HepG2 (cell line): Measurements from ENCODE around the gene ART4. TPM values are rescaled to one million over a fixed set of nuclear protein-coding genes. Genes with fewer than 3 reads are reported as not detected.

ENCODE experiments used
- CHD4 ChIP-seq: fragments of 200-600 bp; sonication (generic); IDR thresholded peaks from 2 replicates; pipeline ENCODE4 v1.7.0; 2017; ENCODE audit warnings: mild to moderate bottlenecking, low read length, borderline replicate concordance
- ELF3 ChIP-seq: IDR thresholded peaks from 2 replicates; pipeline ENCODE4 v1.6.1; 2016; ENCODE audit warnings: missing genetic modification reagents, missing compliant biosample characterization
- FOSL2 ChIP-seq: sonication (generic); formaldehyde crosslinking; IDR thresholded peaks from 2 replicates; pipeline ENCODE4 v1.4.0; 2020; ENCODE audit warnings: missing genetic modification reagents
- FOXP1 ChIP-seq, 2 experiments: fragments of 450-650 bp in 1 of 2; IDR thresholded peaks; 2 replicates each; pipeline ENCODE4 v1.6.1; 2017 to 2018; ENCODE audit warnings: antibody characterized with exemption in 1 of 2
- GLI4 ChIP-seq: sonication (generic); formaldehyde crosslinking; IDR thresholded peaks from 2 replicates; pipeline ENCODE4 v1.5.1; 2020; ENCODE audit warnings: missing genetic modification reagents, mild to moderate bottlenecking, moderate library complexity, borderline replicate concordance
- GZF1 ChIP-seq: sonication (generic); formaldehyde crosslinking; IDR thresholded peaks from 2 replicates; pipeline ENCODE4 v1.5.1; 2020; ENCODE audit warnings: mild to moderate bottlenecking, missing genetic modification reagents
- HIC2 ChIP-seq: sonication (generic); formaldehyde crosslinking; IDR thresholded peaks from 2 replicates; pipeline ENCODE4 v1.9.0; 2022; ENCODE audit warnings: low read depth, missing genetic modification reagents
- HNF4G ChIP-seq, 2 experiments: sonication (generic) in 1 of 2; formaldehyde crosslinking in 1 of 2; IDR thresholded peaks; 2 replicates each; pipeline versions ENCODE4 v1.4.0 to v1.6.1; 2011 to 2020; ENCODE audit warnings: borderline replicate concordance in 2 of 2, low read depth in 2 of 2, mild to moderate bottlenecking in 2 of 2, low read length in 1 of 2, missing genetic modification reagents in 1 of 2, moderate library complexity in 1 of 2
- MAFF ChIP-seq: IDR thresholded peaks from 2 replicates; pipeline ENCODE4 v1.6.1; 2011; ENCODE audit warnings: low read depth, low read length, improper control_type of control experiment
- NFKBIZ ChIP-seq: IDR thresholded peaks from 2 replicates; pipeline ENCODE4 v1.6.1; 2018; ENCODE audit warnings: missing genetic modification reagents, missing compliant biosample characterization
- POGZ ChIP-seq: sonication (generic); formaldehyde crosslinking; IDR thresholded peaks from 2 replicates; pipeline ENCODE4 v1.4.0; 2020; ENCODE audit warnings: mild to moderate bottlenecking, missing genetic modification reagents
- PPARG ChIP-seq: conservative IDR thresholded peaks from 2 replicates; pipeline ENCODE4 v1.6.1; 2016; ENCODE audit warnings: missing biosample characterization, missing genetic modification reagents
- STAT6 ChIP-seq: sonication (generic); formaldehyde crosslinking; IDR thresholded peaks from 2 replicates; pipeline ENCODE4 v1.4.0; 2020; ENCODE audit warnings: missing genetic modification reagents, mild to moderate bottlenecking, borderline replicate concordance
- TBX3 ChIP-seq: fragments of 450-650 bp; IDR thresholded peaks from 2 replicates; pipeline ENCODE4 v1.6.1; 2017; ENCODE audit warnings: antibody characterized with exemption, mild to moderate bottlenecking, inconsistent platforms, borderline replicate concordance
- TCF7 ChIP-seq: sonication (generic); IDR thresholded peaks from 2 replicates; pipeline ENCODE4 v1.6.1; 2016; ENCODE audit warnings: antibody characterized with exemption, low read depth
- TMF1 ChIP-seq: sonication (generic); formaldehyde crosslinking; IDR thresholded peaks from 2 replicates; pipeline ENCODE4 v1.8.1; 2022; ENCODE audit warnings: low read depth, missing genetic modification reagents
- ZNF251 ChIP-seq: sonication (generic); formaldehyde crosslinking; IDR thresholded peaks from 2 replicates; pipeline ENCODE4 v1.9.0; 2021; ENCODE audit warnings: mild to moderate bottlenecking, missing genetic modification reagents
- ZNF335 ChIP-seq: sonication (generic); formaldehyde crosslinking; IDR thresholded peaks from 2 replicates; pipeline ENCODE4 v1.4.0; 2020; ENCODE audit warnings: missing genetic modification reagents
- ZNF747 ChIP-seq: sonication (generic); formaldehyde crosslinking; IDR thresholded peaks from 2 replicates; pipeline ENCODE4 v1.8.1; 2023; ENCODE audit warnings: missing genetic modification reagents, mild to moderate bottlenecking, borderline replicate concordance
- ZSCAN29 ChIP-seq: sonication (generic); formaldehyde crosslinking; conservative IDR thresholded peaks from 2 replicates; pipeline ENCODE4 v1.4.0; 2020; ENCODE audit warnings: mild to moderate bottlenecking, missing genetic modification reagents
- polyA plus RNA-seq, 8 experiments: library from polyadenylated mRNA; depleted of rRNA in 3 of 8; stranded (reverse) in 7 of 8; unstranded in 1 of 8; fragments of >200 nt; fragmentation: Illumina TruSeq in 4 of 8; extraction: Trizol in 4 of 8; gene quantifications; 2 replicates each; pipeline versions ENCODE4 v1.2.1 to v1.2.3, GENCODE V29; 2011 to 2016; ENCODE audit warnings: low read depth in 4 of 8, missing spikeins in 1 of 8, mixed read lengths in 1 of 8; ENCODE audit not compliant: insufficient read depth in 1 of 8
- total RNA-seq, 5 experiments: library from RNA; depleted of rRNA; stranded (reverse); fragments of >200 nt; fragmentation: Illumina TruSeq; extraction: Trizol; gene quantifications; 2 replicates each; pipeline ENCODE4 v1.2.3, GENCODE V29; 2016; ENCODE audit warnings: low read depth in 1 of 5
- TF ChIP-seq, protein P1 (sequence below), 2 experiments: fragments of 450-650 bp in 1 of 2; sonication (generic) in 1 of 2; formaldehyde crosslinking; IDR thresholded peaks; 2 replicates each; pipeline versions ENCODE4 v1.5.0 to v1.8.0; 2020 to 2022; ENCODE audit warnings: mild to moderate bottlenecking in 1 of 2, missing genetic modification reagents in 1 of 2
- TF ChIP-seq, protein P2 (sequence below): sonication (generic); formaldehyde crosslinking; IDR thresholded peaks from 2 replicates; pipeline ENCODE4 v1.4.0; 2020; ENCODE audit warnings: mild to moderate bottlenecking, missing genetic modification reagents

ART4 gene
- total and polyA plus RNA-seq, 2 of the 13 experiments (the other 11 are each of a cell fraction or from before 2014, with no cell fraction given), result 17.6 to 20.3 TPM

DNA sequence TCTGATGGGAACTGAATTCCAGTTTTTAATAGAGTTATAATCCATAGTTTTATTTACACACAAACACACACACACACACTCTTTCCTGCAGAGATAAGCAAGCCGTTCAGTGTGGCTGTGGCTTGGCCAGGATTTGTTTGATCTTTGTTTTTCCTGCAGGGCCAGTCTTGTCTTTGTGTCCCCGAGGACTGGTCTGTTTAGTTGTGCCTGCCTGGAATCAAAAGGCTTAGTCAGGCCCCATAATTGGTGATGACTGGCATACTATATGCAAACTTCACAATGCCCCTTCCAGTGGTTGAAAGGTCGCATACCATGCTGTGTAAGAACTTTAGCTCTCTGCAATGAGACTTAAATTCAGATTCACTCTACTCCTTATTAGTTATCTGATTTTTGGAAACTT lies 66.1 kb downstream of the ART4 start (continued):
- TF ChIP-seq STAT6 (CRISPR knock-in tag) (no peak), ZNF335 (no peak), HNF4G (IDR thresholded peaks at IDR 0.05; ENCODE audit: borderline replicate concordance, low read depth, low read length) (no peak), HNF4G (CRISPR knock-in tag; IDR thresholded peaks at IDR 0.05; ENCODE audit: borderline replicate concordance, low read depth) (no peak), ZSCAN29 (CRISPR knock-in tag) (no peak), GLI4 (CRISPR knock-in tag) (no peak), TMF1 (no peak), FOSL2 (CRISPR knock-in tag) (peak; percentile 34; the same call in 1 of the 2 replicates), ZNF747 (CRISPR knock-in tag) (no peak), PPARG (CRISPR knock-in tag) (peak; percentile 47; the same call in 1 of the 2 replicates), FOXP1 (IDR thresholded peaks at IDR 0.05) (no peak), FOXP1 (CRISPR knock-in tag; IDR thresholded peaks at IDR 0.05) (peak; percentile 55; the same call in 1 of the 2 replicates), POGZ (CRISPR knock-in tag) (no peak), CHD4 (no peak), GZF1 (CRISPR knock-in tag) (no peak), ZNF251 (no peak), TBX3 (no peak), TCF7 (peak; percentile 50; the same call in 1 of the 2 replicates), MAFF (peak; percentile 27; the same call in 1 of the 2 replicates), ELF3 (CRISPR knock-in tag) (peak; percentile 14; the same call in 1 of the 2 replicates), NFKBIZ (CRISPR knock-in tag) (no peak), HIC2 (CRISPR knock-in tag) (peak; percentile 30; the same call in 1 of the 2 replicates)
- TF ChIP-seq, protein P1, sequence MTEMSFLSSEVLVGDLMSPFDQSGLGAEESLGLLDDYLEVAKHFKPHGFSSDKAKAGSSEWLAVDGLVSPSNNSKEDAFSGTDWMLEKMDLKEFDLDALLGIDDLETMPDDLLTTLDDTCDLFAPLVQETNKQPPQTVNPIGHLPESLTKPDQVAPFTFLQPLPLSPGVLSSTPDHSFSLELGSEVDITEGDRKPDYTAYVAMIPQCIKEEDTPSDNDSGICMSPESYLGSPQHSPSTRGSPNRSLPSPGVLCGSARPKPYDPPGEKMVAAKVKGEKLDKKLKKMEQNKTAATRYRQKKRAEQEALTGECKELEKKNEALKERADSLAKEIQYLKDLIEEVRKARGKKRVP (CRISPR knock-in tag; IDR thresholded peaks at IDR 0.05), result no peak
- TF ChIP-seq, protein P2, sequence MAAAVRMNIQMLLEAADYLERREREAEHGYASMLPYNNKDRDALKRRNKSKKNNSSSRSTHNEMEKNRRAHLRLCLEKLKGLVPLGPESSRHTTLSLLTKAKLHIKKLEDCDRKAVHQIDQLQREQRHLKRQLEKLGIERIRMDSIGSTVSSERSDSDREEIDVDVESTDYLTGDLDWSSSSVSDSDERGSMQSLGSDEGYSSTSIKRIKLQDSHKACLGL (CRISPR knock-in tag), result no peak
